ENCODE measurements around the gene XIRP2. TPM values are rescaled to one million over a fixed set of nuclear protein-coding genes. Genes with fewer than 3 reads are reported as not detected.

Gene XIRP2
- total RNA-seq, 2 donors from 2014 or later, result not detected

GRCh38 chr2:166994588-166995336 is 106.5 kb downstream of the XIRP2 start:
- no peak overlapping the region for H3K4me3 ChIP-seq
- H3K36me3 ChIP-seq (replicated peaks in 1 of 2; ENCODE audit: insufficient read depth in 1 of 2, low read depth in 2 of 2), result no peaks in the 10 kb centered on the region
- no peaks in the 10 kb centered on the region for H3K27me3 ChIP-seq
- DNase-seq (no peak), ATAC-seq (no peak)
- no peaks in the 10 kb centered on the region for H3K4me1 ChIP-seq
- intact Hi-C loops (cut with DNase I), result no loop called here
- no peak overlapping the region for H3K27ac ChIP-seq
- WGBS, 2 donors, result 87 to 91% methylated on average over 12 of the region's 12 CpGs
- no peak for TF ChIP-seq POLR2A (IDR thresholded peaks at IDR 0.05)
- TF ChIP-seq CTCF (IDR thresholded peaks at IDR 0.05), result no peak
- H3K9me3 ChIP-seq, result no peaks in the 10 kb centered on the region

- Histone ChIP-seq H3K27ac (no peak overlapping the region), H3K9me3 (no peaks in the 10 kb centered on the region), H3K4me3 (no peak overlapping the region), H3K27me3 (no peaks in the 10 kb centered on the region), H3K36me3 (replicated peaks in 1 of 2; ENCODE audit: insufficient read depth in 1 of 2, low read depth in 2 of 2) (no peaks in the 10 kb centered on the region), H3K4me1 (no peaks in the 10 kb centered on the region)
- ATAC-seq (no peak), DNase-seq (no peak)
- intact Hi-C loops (cut with DNase I), result no loop called here
- WGBS, 2 donors, result 83 to 90% methylated on average over 5 of the region's 5 CpGs
- no peak for TF ChIP-seq CTCF (IDR thresholded peaks at IDR 0.05)
- no peak for TF ChIP-seq POLR2A (IDR thresholded peaks at IDR 0.05)
These were observed 108.2 kb downstream of the XIRP2 start for GRCh38 chr2:166996465-166996864.

GRCh38 chr2:167001165-167001564 is 112.9 kb downstream of the XIRP2 start:
- WGBS, 2 donors, result 76 to 86% methylated on average over 4 of the region's 4 CpGs
- Histone ChIP-seq H3K27ac (no peak overlapping the region), H3K36me3 (replicated peaks in 1 of 2; ENCODE audit: insufficient read depth in 1 of 2, low read depth in 2 of 2) (no peaks in the 10 kb centered on the region), H3K4me3 (no peak overlapping the region), H3K27me3 (no peaks in the 10 kb centered on the region), H3K9me3 (no peaks in the 10 kb centered on the region), H3K4me1 (no peaks in the 10 kb centered on the region)
- ATAC-seq, result no peak
- TF ChIP-seq POLR2A (IDR thresholded peaks at IDR 0.05) (no peak), CTCF (IDR thresholded peaks at IDR 0.05) (no peak)
- intact Hi-C loops (cut with DNase I), result no loop called here
- DNase-seq, result no peak

GRCh38 chr2:167005096-167005495 is 116.8 kb downstream of the XIRP2 start:
- intact Hi-C loops (cut with DNase I), result no loop called here
- Histone ChIP-seq H3K27ac (no peak overlapping the region), H3K4me1 (no peaks in the 10 kb centered on the region), H3K9me3 (no peaks in the 10 kb centered on the region), H3K36me3 (replicated peaks in 1 of 2; ENCODE audit: insufficient read depth in 1 of 2, low read depth in 2 of 2) (no peaks in the 10 kb centered on the region), H3K27me3 (no peaks in the 10 kb centered on the region), H3K4me3 (no peak overlapping the region)
- ATAC-seq (no peak), DNase-seq (no peak)
- TF ChIP-seq CTCF (IDR thresholded peaks at IDR 0.05), result no peak
- no peak for TF ChIP-seq POLR2A (IDR thresholded peaks at IDR 0.05)

- DNase-seq, result no peak
- WGBS, 2 donors, result 88 to 95% methylated on average over 1 of the region's 1 CpG
- Histone ChIP-seq H3K4me3 (no peak overlapping the region), H3K4me1 (no peaks in the 10 kb centered on the region), H3K36me3 (replicated peaks in 1 of 2; ENCODE audit: insufficient read depth in 1 of 2, low read depth in 2 of 2) (no peaks in the 10 kb centered on the region), H3K9me3 (no peaks in the 10 kb centered on the region), H3K27me3 (no peaks in the 10 kb centered on the region), H3K27ac (no peak overlapping the region)
- no peak for TF ChIP-seq CTCF (IDR thresholded peaks at IDR 0.05)
- TF ChIP-seq POLR2A (IDR thresholded peaks at IDR 0.05), result no peak
- intact Hi-C loops (cut with DNase I), result no loop called here
- no peak for ATAC-seq
These were observed 124.9 kb downstream of the XIRP2 start for GRCh38 chr2:167013227-167013626.

All from body of pancreas (tissue), 4 donors.